Activated CD8-positive, alpha-beta memory T cell treated with anti-CD3 and anti-CD28 coated beads, Interleukin-2, amount 10 ng/mL, durations not matched to agents 7 days and 5 days (primary cell): ENCODE measurements around the gene MYEF2. TPM values are rescaled to one million over a fixed set of nuclear protein-coding genes. Genes with fewer than 3 reads are reported as not detected.
A peak's percentile ranks its signal among the peaks of the same experiment; 100 is the strongest.

Experiments
- ATAC-seq: fragments of 150-1000 bp; cut with Tn5 transposase; one replicate; pipeline ENCODE4 v1.10.0; 2021; ENCODE audit warnings: moderate library complexity
- CTCF ChIA-PET: fragments of 350-600 bp; sonication (Branson Sonifier 250); formaldehyde crosslinking; loops from one replicate; lab custom pipeline; 2021; ENCODE audit warnings: antibody characterized with exemption; lab: Charles Lee
- DNase-seq: peaks from one replicate; pipeline ENCODE4 v3.0.0-alpha.2; 2020
- H3K27ac Mint-ChIP-seq: one replicate; pipeline ENCODE4 v1.8.0; 2021; ENCODE audit warnings: mild to moderate bottlenecking, mixed read lengths
- H3K27me3 Mint-ChIP-seq: one replicate; pipeline ENCODE4 v1.8.0; 2021; ENCODE audit warnings: mixed read lengths
- H3K36me3 Mint-ChIP-seq: one replicate; pipeline ENCODE4 v1.8.0; 2021; ENCODE audit warnings: mild to moderate bottlenecking, mixed read lengths
- H3K4me1 Mint-ChIP-seq: one replicate; pipeline ENCODE4 v1.8.0; 2021; ENCODE audit warnings: mixed read lengths
- H3K4me3 Mint-ChIP-seq: one replicate; pipeline ENCODE4 v1.8.0; 2021; ENCODE audit warnings: mild to moderate bottlenecking, moderate library complexity, mixed read lengths
- H3K9me3 Mint-ChIP-seq: one replicate; pipeline ENCODE4 v1.8.0; 2022; ENCODE audit warnings: low read depth, mixed read lengths
- total RNA-seq, 2 experiments: library from RNA; stranded (reverse); gene quantifications; one replicate each; pipeline ENCODE4 v1.2.3, GENCODE V29; 2021

MYEF2 gene
- 10 to 100 TPM; 19.9 to 25.8 TPM for total RNA-seq

- DNase-seq (peak; percentile 85), ATAC-seq (peak; percentile 90)
- CTCF ChIA-PET = interaction anchor here (0.6 kb wide), 1 partner anchor 22 kb away, joined by 3 read pairs; no protein-coding TSS in a partner anchor
- Mint-ChIP-seq H3K27ac (peak within 1 kb of the TSS; percentile 89), H3K9me3 (peaks cover 3% of the 10 kb centered on the region), H3K27me3 (peaks cover 34% of the 10 kb centered on the region), H3K36me3 (peaks cover 11% of the 10 kb centered on the region), H3K4me3 (peak within 1 kb of the TSS; percentile 80), H3K4me1 (peaks cover 15% of the 10 kb centered on the region)
Measured at GRCh38 chr15:48177766-48178647, at the start of gene MYEF2. Gene MYEF2, minus strand, starts transcription at chr15:48178295. Its CDS starts 58 bp downstream, at chr15:48178237.

- H3K4me3 Mint-ChIP-seq = no peak overlapping the region
- no peaks in the 10 kb centered on the region for H3K36me3 Mint-ChIP-seq
- H3K9me3 Mint-ChIP-seq = no peaks in the 10 kb centered on the region
- peaks cover 28% of the 10 kb centered on the region for H3K27me3 Mint-ChIP-seq
- no peak for ATAC-seq
- CTCF ChIA-PET = no interaction called here
- H3K4me1 Mint-ChIP-seq = no peaks in the 10 kb centered on the region
- DNase-seq = no peak
- H3K27ac Mint-ChIP-seq = no peak overlapping the region
Measured at GRCh38 chr15:48225771-48226170, 47.7 kb upstream of the MYEF2 start.

- Mint-ChIP-seq H3K27me3 (peaks cover 34% of the 10 kb centered on the region), H3K9me3 (no peaks in the 10 kb centered on the region), H3K36me3 (no peaks in the 10 kb centered on the region), H3K27ac (no peak overlapping the region), H3K4me3 (no peak overlapping the region), H3K4me1 (no peaks in the 10 kb centered on the region)
- DNase-seq (no peak), ATAC-seq (no peak)
- CTCF ChIA-PET = no interaction called here
Measured at GRCh38 chr15:48222627-48223026, 44.5 kb upstream of the MYEF2 start.

GRCh38 chr15:48221885-48222284, 43.8 kb upstream of the MYEF2 start:
- CTCF ChIA-PET = no interaction called here
- no peak for ATAC-seq

GRCh38 chr15:48221261-48221660, 43.2 kb upstream of the MYEF2 start:
- CTCF ChIA-PET = no interaction called here
- peaks cover 34% of the 10 kb centered on the region for H3K27me3 Mint-ChIP-seq
- H3K36me3 Mint-ChIP-seq = no peaks in the 10 kb centered on the region
- no peak for DNase-seq
- H3K4me1 Mint-ChIP-seq = no peaks in the 10 kb centered on the region
- ATAC-seq = no peak
- no peak overlapping the region for H3K27ac Mint-ChIP-seq
- H3K9me3 Mint-ChIP-seq = no peaks in the 10 kb centered on the region
- no peak overlapping the region for H3K4me3 Mint-ChIP-seq

More at GRCh38 chr15:48221885-48222284, 43.8 kb upstream of the MYEF2 start:
- peaks cover 34% of the 10 kb centered on the region for H3K27me3 Mint-ChIP-seq
- no peaks in the 10 kb centered on the region for H3K9me3 Mint-ChIP-seq
- H3K27ac Mint-ChIP-seq = no peak overlapping the region
- no peak for DNase-seq
- no peaks in the 10 kb centered on the region for H3K4me1 Mint-ChIP-seq
- no peaks in the 10 kb centered on the region for H3K36me3 Mint-ChIP-seq
- H3K4me3 Mint-ChIP-seq = no peak overlapping the region

GRCh38 chr15:48205981-48206380, 27.9 kb upstream of the MYEF2 start, which contains the start of gene SLC12A1:
Gene SLC12A1, plus strand, starts transcription at chr15:48206302. Its CDS starts 1,418 bp downstream, at chr15:48207720.
- CTCF ChIA-PET = no interaction called here
- Mint-ChIP-seq H3K4me3 (no peak within 1 kb of the TSS), H3K27me3 (peaks cover 26% of the 10 kb centered on the region), H3K36me3 (no peaks in the 10 kb centered on the region), H3K9me3 (no peaks in the 10 kb centered on the region), H3K27ac (no peak within 1 kb of the TSS), H3K4me1 (no peaks in the 10 kb centered on the region)
- DNase-seq (no peak), ATAC-seq (no peak)

- Mint-ChIP-seq H3K9me3 (no peaks in the 10 kb centered on the region), H3K27ac (no peak overlapping the region), H3K4me3 (no peak overlapping the region), H3K4me1 (no peaks in the 10 kb centered on the region), H3K27me3 (peaks cover 27% of the 10 kb centered on the region), H3K36me3 (no peaks in the 10 kb centered on the region)
- CTCF ChIA-PET = no interaction called here
- ATAC-seq (no peak), DNase-seq (no peak)
Measured at GRCh38 chr15:48202068-48202467, 24.0 kb upstream of the MYEF2 start.

GRCh38 chr15:48191574-48192225, 13.6 kb upstream of the MYEF2 start, which contains the start of gene CTXN2:
Gene CTXN2, plus strand, starts transcription at chr15:48191665. Its CDS starts 9,636 bp downstream, at chr15:48201301.
- Mint-ChIP-seq H3K36me3 (no peaks in the 10 kb centered on the region), H3K9me3 (no peaks in the 10 kb centered on the region), H3K4me1 (peaks cover 4% of the 10 kb centered on the region), H3K27ac (no peak within 1 kb of the TSS), H3K27me3 (peaks cover 38% of the 10 kb centered on the region), H3K4me3 (no peak within 1 kb of the TSS)
- ATAC-seq = no peak
- no peak for DNase-seq
- CTCF ChIA-PET = no interaction called here

- peaks cover 4% of the 10 kb centered on the region for H3K4me1 Mint-ChIP-seq
- CTCF ChIA-PET = no interaction called here
- no peaks in the 10 kb centered on the region for H3K36me3 Mint-ChIP-seq
- H3K9me3 Mint-ChIP-seq = no peaks in the 10 kb centered on the region
- no peak overlapping the region for H3K4me3 Mint-ChIP-seq
- DNase-seq (peak; percentile 55), ATAC-seq (no peak)
- H3K27ac Mint-ChIP-seq = no peak overlapping the region
- peaks cover 38% of the 10 kb centered on the region for H3K27me3 Mint-ChIP-seq
Measured at GRCh38 chr15:48190932-48191573, 13.0 kb upstream of the MYEF2 start.

- Mint-ChIP-seq H3K9me3 (no peaks in the 10 kb centered on the region), H3K4me3 (no peak overlapping the region), H3K36me3 (no peaks in the 10 kb centered on the region), H3K27ac (no peak overlapping the region), H3K27me3 (peaks cover 44% of the 10 kb centered on the region), H3K4me1 (peaks cover 3% of the 10 kb centered on the region)
- ATAC-seq = no peak
- no peak for DNase-seq
- CTCF ChIA-PET = no interaction called here
Measured at GRCh38 chr15:48186271-48186670, 8.2 kb upstream of the MYEF2 start.

GRCh38 chr15:48185529-48185928, 7.4 kb upstream of the MYEF2 start:
- Mint-ChIP-seq H3K4me3 (no peak overlapping the region), H3K36me3 (no peaks in the 10 kb centered on the region), H3K9me3 (no peaks in the 10 kb centered on the region), H3K4me1 (no peaks in the 10 kb centered on the region), H3K27me3 (peaks cover 40% of the 10 kb centered on the region), H3K27ac (no peak overlapping the region)
- ATAC-seq (no peak), DNase-seq (no peak)
- CTCF ChIA-PET = no interaction called here

GRCh38 chr15:48182749-48183148, 4.7 kb upstream of the MYEF2 start:
- DNase-seq = no peak
- Mint-ChIP-seq H3K27ac (no peak overlapping the region), H3K36me3 (no peaks in the 10 kb centered on the region), H3K9me3 (no peaks in the 10 kb centered on the region), H3K27me3 (peaks cover 46% of the 10 kb centered on the region), H3K4me1 (no peaks in the 10 kb centered on the region), H3K4me3 (no peak overlapping the region)
- ATAC-seq = no peak
- CTCF ChIA-PET = no interaction called here

- peaks cover 15% of the 10 kb centered on the region for H3K4me1 Mint-ChIP-seq
- peaks cover 11% of the 10 kb centered on the region for H3K36me3 Mint-ChIP-seq
- H3K4me3 Mint-ChIP-seq = peak overlapping the region; percentile 51
- no peak overlapping the region for H3K27ac Mint-ChIP-seq
- ATAC-seq (no peak), DNase-seq (no peak)
- CTCF ChIA-PET = no interaction called here
- peaks cover 36% of the 10 kb centered on the region for H3K27me3 Mint-ChIP-seq
- H3K9me3 Mint-ChIP-seq = no peaks in the 10 kb centered on the region
Measured at GRCh38 chr15:48178648-48178931, 495 bp upstream of the MYEF2 start.
